ENCODE data around the gene PROKR1.
"Not testable (repeated sequence)": the region's sequence is repeated elsewhere in the genome, so short reads cannot be mapped to it uniquely, and the experiment has no call there.

PROKR1 gene

GRCh38 chr2:68658266-68658665 lies 14.9 kb downstream of the PROKR1 start:
- no peak for DNase-seq (ENCODE audit: low spot score)

- no peak for DNase-seq (ENCODE audit: low spot score)
Observed at GRCh38 chr2:68659081-68659480, 15.7 kb downstream of the PROKR1 start.

- DNase-seq (ENCODE audit: low spot score) = no peak
Observed at GRCh38 chr2:68660658-68661057, 17.3 kb downstream of the PROKR1 start.

GRCh38 chr2:68662466-68662865 lies 19.1 kb downstream of the PROKR1 start:
- DNase-seq (ENCODE audit: low spot score) = no peak

GRCh38 chr2:68663371-68664156 lies 20.2 kb downstream of the PROKR1 start:
- no peak for DNase-seq (ENCODE audit: low spot score)

GRCh38 chr2:68667371-68667770 lies 24.0 kb downstream of the PROKR1 start:
- no peak for DNase-seq (ENCODE audit: low spot score)

- DNase-seq (ENCODE audit: low spot score) = no peak
Observed at GRCh38 chr2:68669651-68670050, 26.3 kb downstream of the PROKR1 start.

- DNase-seq (ENCODE audit: low spot score) = no peak
Observed at GRCh38 chr2:68671961-68672360, 28.6 kb downstream of the PROKR1 start.

GRCh38 chr2:68673631-68674030 lies 30.3 kb downstream of the PROKR1 start:
- DNase-seq (ENCODE audit: low spot score) = no peak

GRCh38 chr2:68675470-68675869 lies 32.1 kb downstream of the PROKR1 start:
- no peak for DNase-seq (ENCODE audit: low spot score)

GRCh38 chr2:68677837-68678236 lies 34.5 kb downstream of the PROKR1 start:
- DNase-seq (ENCODE audit: low spot score) = not testable (repeated sequence)

GRCh38 chr2:68679166-68679916 lies 36.0 kb downstream of the PROKR1 start:
- DNase-seq (ENCODE audit: low spot score) = peak; percentile 5

- DNase-seq (ENCODE audit: low spot score) = not testable (repeated sequence)
Observed at GRCh38 chr2:68679917-68680267, 36.5 kb downstream of the PROKR1 start.

- DNase-seq (ENCODE audit: low spot score) = no peak
Observed at GRCh38 chr2:68684197-68684596, 40.8 kb downstream of the PROKR1 start.

- no peak for DNase-seq (ENCODE audit: low spot score)
Observed at GRCh38 chr2:68686178-68686577, 42.8 kb downstream of the PROKR1 start.

- DNase-seq (ENCODE audit: low spot score) = no peak
Observed at GRCh38 chr2:68687018-68687417, 43.6 kb downstream of the PROKR1 start.

- no peak for DNase-seq (ENCODE audit: low spot score)
Observed at GRCh38 chr2:68689553-68690537, 46.5 kb downstream of the PROKR1 start.

GRCh38 chr2:68690851-68691250 lies 47.5 kb downstream of the PROKR1 start:
- DNase-seq (ENCODE audit: low spot score) = no peak

GRCh38 chr2:68692511-68692910 lies 49.1 kb downstream of the PROKR1 start:
- no peak for DNase-seq (ENCODE audit: low spot score)

GRCh38 chr2:68693951-68694350 lies 50.6 kb downstream of the PROKR1 start:
- no peak for DNase-seq (ENCODE audit: low spot score)

- no peak for DNase-seq (ENCODE audit: low spot score)
Observed at GRCh38 chr2:68695971-68696370, 52.6 kb downstream of the PROKR1 start.

GRCh38 chr2:68696554-68696953 lies 53.2 kb downstream of the PROKR1 start:
- DNase-seq (ENCODE audit: low spot score) = no peak
